Limb (tissue), 2 donors: ENCODE results near the gene ERFE.
"Not testable (repeated sequence)": the region's sequence is repeated elsewhere in the genome, so short reads cannot be mapped to it uniquely, and the experiment has no call there.

Experiments
- DNase-seq, 2 donors: peaks; one replicate each; pipeline ENCODE4 v3.0.0-alpha.2; 2016; ENCODE audit errors: extremely low spot score in 2 of 2

Gene ERFE

DNA sequence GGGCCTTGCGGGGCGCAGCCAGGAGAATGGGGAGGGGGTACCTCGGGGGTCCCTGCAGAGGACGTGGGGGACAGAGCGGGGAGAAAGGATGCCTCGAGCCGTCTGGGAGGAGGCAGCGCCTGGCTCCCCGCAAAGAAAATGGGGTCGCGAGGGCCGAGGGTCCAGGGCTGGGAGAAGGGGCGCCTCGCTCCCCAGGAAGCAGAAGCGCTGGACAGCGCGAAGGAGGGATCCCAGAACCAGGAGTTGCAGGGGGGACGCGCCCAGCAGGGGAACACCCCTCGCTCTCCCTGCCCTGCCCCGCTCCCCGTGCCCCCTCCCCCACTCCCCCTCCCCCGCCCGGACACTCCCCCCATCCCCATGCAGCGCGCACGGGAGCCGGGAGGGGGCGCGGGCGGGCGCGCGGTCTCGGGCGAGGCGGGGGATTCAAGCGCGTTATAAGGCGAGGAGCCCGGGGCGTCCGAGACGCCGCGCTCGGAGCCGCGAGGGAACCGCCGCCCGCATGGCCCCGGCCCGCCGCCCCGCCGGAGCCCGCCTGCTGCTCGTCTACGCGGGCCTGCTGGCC is at the start of gene ERFE:
ERFE (plus strand) TSS at position 462 of the 562 bp plus-strand sequence; CDS start at position 500, 38 bp downstream.
- peak in 1 of 2 donors; percentile 83 for DNase-seq

GRCh38 chr2:238113611-238114010 is 45.2 kb upstream of the ERFE start:
- no peak for DNase-seq

DNA sequence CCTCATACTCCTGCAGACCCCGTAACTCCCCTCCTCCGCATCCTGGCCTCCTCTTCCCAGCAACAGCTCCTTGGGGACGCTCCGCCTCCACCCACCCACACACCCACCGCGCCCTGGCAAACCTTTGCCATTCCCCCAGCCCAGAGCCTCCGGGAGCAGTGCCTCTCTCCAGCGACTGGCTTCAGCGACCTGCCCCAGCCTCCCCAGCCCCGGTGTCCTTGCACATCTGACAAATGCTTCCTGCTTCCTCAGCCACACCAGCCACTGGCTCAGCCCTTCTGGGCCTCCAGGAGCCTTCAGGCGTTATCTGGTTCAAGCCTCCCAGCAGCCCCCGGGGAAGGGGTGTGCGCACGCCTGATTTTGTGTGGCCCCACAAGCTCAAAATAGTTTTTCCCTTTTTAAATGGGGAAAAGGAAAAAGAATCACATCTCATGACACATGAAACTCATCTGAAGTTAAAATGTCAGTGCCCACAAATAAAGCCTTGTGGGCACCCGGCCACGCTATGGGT is 44.4 kb upstream of the ERFE start:
- no peak for DNase-seq

DNA sequence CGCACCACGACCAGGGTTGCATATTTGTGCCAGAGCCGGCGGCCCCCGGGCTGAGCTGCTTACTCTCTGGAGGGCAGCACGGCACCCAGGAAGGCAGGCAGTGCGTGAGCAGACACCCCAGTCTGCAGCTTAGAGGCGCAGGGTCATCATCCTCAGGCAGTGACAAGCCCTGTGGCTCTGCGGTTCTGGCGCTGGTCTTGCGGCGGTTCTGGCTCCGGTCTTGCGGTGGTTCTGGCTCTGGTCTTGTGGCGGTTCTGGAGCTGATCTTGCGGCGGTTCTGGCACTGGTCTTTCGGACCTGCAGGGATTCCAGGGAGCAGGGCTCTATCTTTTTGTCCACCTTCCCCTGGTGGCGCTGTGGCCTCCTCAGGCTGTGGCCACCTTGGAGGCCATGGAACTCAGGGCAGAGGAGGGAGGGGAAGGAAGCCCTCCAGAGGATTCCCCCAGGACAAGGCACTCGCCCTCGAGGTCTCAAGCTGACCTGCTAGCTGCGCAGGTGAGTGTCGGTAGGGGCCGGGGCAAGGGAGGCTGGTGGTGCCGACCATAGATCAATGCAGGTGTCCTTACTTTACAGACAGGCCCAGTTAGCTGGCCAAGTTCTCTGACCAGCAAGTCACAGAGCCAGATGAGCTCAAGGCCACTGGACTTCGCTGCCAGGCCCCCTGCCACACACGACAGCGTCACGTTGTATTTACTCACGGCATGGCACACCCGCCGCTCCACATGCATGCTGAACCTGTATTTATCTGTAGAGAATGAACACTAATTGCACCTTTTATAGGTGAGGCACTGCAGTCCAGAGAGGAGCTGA is 43.7 kb upstream of the ERFE start:
- DNase-seq: no peak

GRCh38 chr2:238115709-238116108 is 43.1 kb upstream of the ERFE start:
- DNase-seq: not testable (repeated sequence)

- no peak for DNase-seq
These were observed 42.2 kb upstream of the ERFE start for GRCh38 chr2:238116298-238117198.

GRCh38 chr2:238117199-238118154 is 41.3 kb upstream of the ERFE start:
- no peak for DNase-seq

- no peak for DNase-seq
These were observed 38.9 kb upstream of the ERFE start for GRCh38 chr2:238119756-238120462.

GRCh38 chr2:238120463-238121298 is 38.1 kb upstream of the ERFE start:
- DNase-seq: no peak

DNA sequence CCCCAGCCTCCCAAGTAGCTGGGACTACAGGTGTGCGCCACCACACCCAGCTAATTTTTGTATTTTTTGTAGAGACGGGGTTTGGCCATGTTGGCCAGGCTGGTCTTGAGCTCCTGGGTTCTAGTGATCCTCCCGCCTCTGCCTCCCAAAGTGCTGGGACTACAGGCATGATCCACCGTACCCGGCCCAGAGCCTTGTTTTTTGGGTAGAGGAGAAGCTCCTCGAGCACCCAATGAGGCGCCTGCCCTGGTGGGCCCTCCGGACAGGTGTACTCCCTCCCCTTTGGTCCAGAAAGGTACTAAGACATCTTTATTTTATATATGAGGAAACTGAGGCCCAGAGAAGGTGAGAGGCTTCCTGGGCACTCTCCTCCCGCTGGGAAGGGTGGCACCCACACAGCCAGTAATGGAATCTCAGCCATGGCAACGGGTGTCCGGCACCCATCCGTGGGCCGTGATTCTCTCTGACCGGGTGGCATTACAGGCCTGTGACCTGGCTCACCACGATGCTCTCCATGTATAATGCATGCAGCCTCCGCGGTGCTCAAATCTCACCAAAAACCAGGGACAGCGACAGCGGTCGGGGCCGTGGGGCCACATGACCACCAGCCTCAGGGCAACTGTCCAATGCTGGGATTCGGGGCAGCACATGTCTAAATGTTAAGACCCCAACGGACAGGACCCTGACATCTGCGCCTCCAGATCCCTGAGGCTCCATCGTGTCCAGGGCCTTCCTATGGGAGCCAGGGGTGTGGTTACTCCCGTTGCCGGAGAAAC is 37.1 kb upstream of the ERFE start:
- no peak for DNase-seq

DNA sequence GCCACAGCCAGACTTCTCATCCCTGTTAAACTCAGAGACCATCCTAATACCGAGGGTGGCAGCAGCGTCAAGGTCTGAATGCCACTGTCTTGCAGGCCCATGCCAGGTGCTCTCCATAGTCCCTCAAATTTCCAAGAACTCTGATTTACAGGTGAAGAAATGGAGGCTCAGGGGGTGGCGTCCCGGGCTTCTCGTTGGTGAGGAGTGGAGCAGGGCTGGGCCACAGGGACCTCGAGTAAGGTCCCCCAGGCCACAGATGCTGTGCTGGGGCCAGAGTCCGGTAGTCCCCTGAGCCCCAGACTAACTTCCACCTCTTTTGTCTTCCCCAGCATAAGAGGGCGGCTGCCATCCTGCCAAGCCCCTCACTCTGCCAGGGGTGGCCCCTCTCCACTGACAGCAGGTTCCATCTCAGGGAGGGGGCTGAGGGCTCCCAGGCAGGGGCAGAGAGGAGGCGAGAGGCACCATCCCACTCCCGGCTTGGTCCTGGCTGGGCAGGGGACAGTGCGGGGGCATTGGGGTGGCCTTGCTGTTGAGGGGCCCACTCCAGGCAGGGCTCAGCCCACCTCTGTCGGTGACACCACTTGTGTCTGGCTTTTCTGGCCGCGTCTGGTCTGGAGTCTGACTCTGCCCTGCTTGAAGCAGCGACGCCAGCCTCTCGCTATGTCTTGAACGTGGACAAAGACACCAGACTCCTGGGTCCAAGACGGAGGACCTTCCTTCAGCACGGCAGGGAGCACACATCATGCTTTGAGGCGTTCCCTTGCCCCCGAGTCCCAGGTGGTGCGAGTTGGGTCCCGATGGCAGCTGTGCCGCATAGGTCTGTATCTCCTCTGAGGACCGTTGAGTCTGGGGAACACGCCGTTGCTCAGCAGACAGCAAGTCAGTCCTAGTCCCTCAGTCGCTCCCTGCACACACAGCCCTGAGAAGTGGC is 36.2 kb upstream of the ERFE start:
- no peak for DNase-seq

- no peak for DNase-seq
These were observed 35.4 kb upstream of the ERFE start for GRCh38 chr2:238123218-238123971.

GRCh38 chr2:238123991-238124470 is 34.7 kb upstream of the ERFE start:
- DNase-seq: no peak

DNA sequence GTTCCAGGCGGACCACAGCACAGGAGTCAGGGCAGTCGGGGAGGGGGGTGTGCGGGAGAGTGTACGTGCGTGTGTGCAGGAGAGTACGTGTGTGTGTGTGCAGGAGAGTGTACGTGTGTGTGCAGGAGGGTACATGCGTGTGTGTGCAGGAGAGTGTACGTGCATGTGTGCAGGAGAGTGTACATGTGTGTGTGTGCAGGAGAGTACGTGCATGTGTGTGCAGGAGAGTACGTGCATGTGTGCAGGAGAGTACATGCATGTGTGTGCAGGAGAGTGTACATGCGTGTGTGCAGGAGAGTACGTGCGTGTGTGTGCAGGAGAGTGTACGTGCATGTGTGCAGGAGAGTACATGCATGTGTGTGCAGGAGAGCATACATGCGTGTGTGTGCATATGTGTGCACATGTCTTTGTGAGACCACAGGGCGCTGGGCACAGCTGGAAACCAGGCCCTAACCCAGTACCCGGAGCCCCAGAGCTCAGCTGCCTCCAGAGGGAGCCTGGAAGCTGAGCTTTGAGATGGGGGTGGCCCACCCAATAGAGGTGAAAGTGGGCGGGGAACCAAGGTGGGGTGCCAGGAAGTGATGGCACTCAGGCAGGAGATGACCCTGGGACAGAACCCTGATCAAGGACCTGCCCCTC is 34.2 kb upstream of the ERFE start:
- DNase-seq: no peak

DNA sequence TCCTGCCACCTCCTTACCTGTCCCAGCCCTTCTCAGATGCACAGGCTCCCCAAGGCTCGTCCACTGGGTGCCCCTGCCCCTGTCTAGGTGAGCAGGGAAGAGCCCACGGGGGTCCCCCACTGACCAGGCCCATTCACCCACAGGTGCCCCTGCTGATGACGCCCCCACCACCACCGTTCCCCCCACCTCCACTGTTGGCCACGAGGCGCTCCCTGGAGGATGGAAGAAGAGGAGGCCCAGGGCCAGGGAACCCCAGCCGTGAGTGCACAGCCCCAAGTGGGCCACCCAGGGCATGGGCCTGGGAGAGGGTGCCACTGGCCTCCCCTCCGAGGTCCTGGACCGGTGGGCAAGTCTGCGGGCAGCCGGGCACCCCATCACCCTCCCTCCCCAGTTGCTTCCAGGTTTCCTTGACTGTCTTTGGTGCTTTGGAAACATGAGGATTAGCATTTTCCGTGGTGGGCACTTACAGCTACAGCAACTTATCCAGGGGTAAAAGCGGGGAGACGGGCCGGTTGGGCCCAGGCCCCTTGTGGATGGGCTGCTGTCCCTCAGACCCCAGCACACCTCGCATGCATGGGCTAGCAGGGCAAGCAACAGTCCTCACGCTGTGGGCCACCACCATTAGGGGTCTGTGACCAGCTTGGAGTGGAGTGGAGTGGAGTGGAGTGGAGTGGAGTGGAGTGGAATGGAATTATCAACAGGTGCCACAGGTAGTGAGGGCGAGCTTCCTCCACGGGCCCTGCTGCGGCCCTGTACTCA is 33.5 kb upstream of the ERFE start:
- DNase-seq: no peak
